ENCODE results near the gene PRRT2. TPM values are rescaled to one million over a fixed set of nuclear protein-coding genes. Genes with fewer than 3 reads are reported as not detected.

The PRRT2 gene
- total and polyA plus RNA-seq, 2 experiments from 2014 or later = 13.3 to 16.6 TPM

GRCh38 chr16:29811170-29811895 lies 660 bp upstream of the PRRT2 start:
- peak; percentile 67 for ATAC-seq
- H3K79me2 ChIP-seq (replicated peaks; ENCODE audit: insufficient read depth) = peaks cover 28% of the 10 kb centered on the region
- peaks cover 13% of the 10 kb centered on the region; the same call in 1 of the 2 replicates for H4K20me1 ChIP-seq (replicated peaks; ENCODE audit: insufficient read depth)
- peaks cover 33% of the 10 kb centered on the region for H3F3A ChIP-seq (replicated peaks; ENCODE audit: low read depth)
- peaks cover 57% of the 10 kb centered on the region for H3K4me1 ChIP-seq (ENCODE audit: insufficient read depth)
- peak; percentile 99 for DNase-seq (ENCODE audit: low spot score)
- peak overlapping the region; percentile 43; the same call in 1 of the 2 replicates for H2AFZ ChIP-seq
- H3K4me2 ChIP-seq = peak overlapping the region; percentile 98
- H3K9me3 Mint-ChIP-seq = peaks cover 8% of the 10 kb centered on the region
- H3K4me3 ChIP-seq = peak overlapping the region; percentile 100
- peaks cover 49% of the 10 kb centered on the region for H3K27me3 Mint-ChIP-seq (ENCODE audit: insufficient read depth, low read depth, poor library complexity)
- peak overlapping the region; percentile 86 for H3K4me3 Mint-ChIP-seq
- peak overlapping the region; percentile 89 for H3K27ac ChIP-seq (ENCODE audit: low read depth)
- peaks cover 53% of the 10 kb centered on the region for H3K4me1 Mint-ChIP-seq
- peaks cover 9% of the 10 kb centered on the region; the same call in 1 of the 2 replicates for H3K36me3 ChIP-seq (ENCODE audit: insufficient read depth)
- no peaks in the 10 kb centered on the region for H3K9me2 ChIP-seq (ENCODE audit: insufficient read depth)
- H3K27ac Mint-ChIP-seq = peak overlapping the region; percentile 75
- H3K27me3 ChIP-seq (ENCODE audit: insufficient read depth) = no peaks in the 10 kb centered on the region
- peaks cover 31% of the 10 kb centered on the region for H3K36me3 Mint-ChIP-seq (ENCODE audit: low read depth)
- TF ChIP-seq ZNF114 (CRISPR knock-in tag; IDR thresholded peaks at IDR 0.05) (no peak), CTCF (conservative IDR thresholded peaks at IDR 0.05; ENCODE audit: low read depth in 2 of 2) (no peak), EZH2phosphoT487 (IDR thresholded peaks at IDR 0.05; ENCODE audit: unreplicated experiment) (no peak), STAT1 (IDR thresholded peaks at IDR 0.05; ENCODE audit: unreplicated experiment) (no peak), ETS1 (IDR thresholded peaks at IDR 0.05) (no peak), CREB1 (CRISPR knock-in tag; IDR thresholded peaks at IDR 0.05; ENCODE audit: low read depth) (no peak), POLR2AphosphoS5 (IDR thresholded peaks at IDR 0.05; ENCODE audit: low read depth) (peak; percentile 67)

GRCh38 chr16:29812754-29813643 lies 1.0 kb downstream of the PRRT2 start:
- Histone ChIP-seq H2AFZ (no peak overlapping the region; the same call in 1 of the 2 replicates), H3K4me1 (ENCODE audit: insufficient read depth) (peaks cover 67% of the 10 kb centered on the region), H4K20me1 (replicated peaks; ENCODE audit: insufficient read depth) (peaks cover 14% of the 10 kb centered on the region; the same call in 1 of the 2 replicates), H3K36me3 (ENCODE audit: insufficient read depth) (peaks cover 11% of the 10 kb centered on the region), H3F3A (replicated peaks; ENCODE audit: low read depth) (peaks cover 38% of the 10 kb centered on the region), H3K27ac (ENCODE audit: low read depth) (no peak overlapping the region), H3K27me3 (ENCODE audit: insufficient read depth) (no peaks in the 10 kb centered on the region), H3K4me2 (peak overlapping the region; percentile 98), H3K4me3 (peak overlapping the region; percentile 100), H3K79me2 (replicated peaks; ENCODE audit: insufficient read depth) (peaks cover 29% of the 10 kb centered on the region), H3K9me2 (ENCODE audit: insufficient read depth) (no peaks in the 10 kb centered on the region)
- H3K9me3 Mint-ChIP-seq = peaks cover 8% of the 10 kb centered on the region
- DNase-seq (ENCODE audit: low spot score) = no peak
- H3K27ac Mint-ChIP-seq = no peak overlapping the region
- no peak for ATAC-seq
- peaks cover 44% of the 10 kb centered on the region for H3K27me3 Mint-ChIP-seq (ENCODE audit: insufficient read depth, low read depth, poor library complexity)
- TF ChIP-seq NANOG (IDR thresholded peaks at IDR 0.05; ENCODE audit: borderline replicate concordance) = no peak
- no peak for TF ChIP-seq ETS1 (IDR thresholded peaks at IDR 0.05)
- TF ChIP-seq POLR2AphosphoS5 (IDR thresholded peaks at IDR 0.05; ENCODE audit: low read depth) = no peak
- TF ChIP-seq REST (IDR thresholded peaks at IDR 0.05; ENCODE audit: unreplicated experiment) = no peak
- no peak for TF ChIP-seq ZNF331 (CRISPR knock-in tag; IDR thresholded peaks at IDR 0.05; ENCODE audit: low read depth)
- TF ChIP-seq EZH2 (IDR thresholded peaks at IDR 0.05; ENCODE audit: low read depth, unreplicated experiment) = no peak
- no peak for TF ChIP-seq JUNB (IDR thresholded peaks at IDR 0.05; ENCODE audit: unreplicated experiment)
- no peak for TF ChIP-seq EZH2phosphoT487 (IDR thresholded peaks at IDR 0.05; ENCODE audit: unreplicated experiment)
- TF ChIP-seq CREB1 (CRISPR knock-in tag; IDR thresholded peaks at IDR 0.05; ENCODE audit: low read depth) = no peak
- H3K4me3 Mint-ChIP-seq = peak overlapping the region; percentile 86
- peaks cover 56% of the 10 kb centered on the region for H3K4me1 Mint-ChIP-seq
- peaks cover 34% of the 10 kb centered on the region for H3K36me3 Mint-ChIP-seq (ENCODE audit: low read depth)

All from GM23338 (cell line).